ENCODE measurements around the gene STPG1. TPM values are rescaled to one million over a fixed set of nuclear protein-coding genes. Genes with fewer than 3 reads are reported as not detected.

Gene STPG1
- total RNA-seq, 4 donors from 2014 or later: 2.2 to 7.6 (median 6.1) TPM

DNA sequence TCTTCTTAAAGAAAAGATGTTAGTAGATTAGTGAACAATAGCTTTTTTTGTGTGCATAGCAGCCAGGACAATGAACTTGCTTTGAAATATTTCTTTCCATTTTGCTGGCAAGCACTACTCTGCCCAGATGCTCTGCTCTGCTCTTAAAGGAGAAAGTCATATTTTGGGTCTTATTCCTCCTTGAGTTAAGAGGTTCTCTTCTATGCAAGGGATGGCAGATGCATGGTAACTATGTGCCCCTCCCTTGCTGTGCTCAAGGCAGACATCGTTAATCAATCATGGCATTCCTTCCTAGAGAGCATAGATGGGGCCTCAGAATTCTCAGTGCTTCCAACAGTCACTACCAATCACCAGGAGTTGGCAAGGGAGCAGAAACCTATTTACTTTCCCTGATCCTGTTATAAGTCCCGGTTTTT lies 29.7 kb upstream of the STPG1 start:
- no peaks in the 10 kb centered on the region for H3K9me3 ChIP-seq
- H3K4me3 ChIP-seq: no peak overlapping the region
- peaks cover 0 to 57% of the 10 kb centered on the region in 2 donors for H3K36me3 ChIP-seq
- TF ChIP-seq EP300 (IDR thresholded peaks at IDR 0.05): no peak
- TF ChIP-seq, protein P1, sequence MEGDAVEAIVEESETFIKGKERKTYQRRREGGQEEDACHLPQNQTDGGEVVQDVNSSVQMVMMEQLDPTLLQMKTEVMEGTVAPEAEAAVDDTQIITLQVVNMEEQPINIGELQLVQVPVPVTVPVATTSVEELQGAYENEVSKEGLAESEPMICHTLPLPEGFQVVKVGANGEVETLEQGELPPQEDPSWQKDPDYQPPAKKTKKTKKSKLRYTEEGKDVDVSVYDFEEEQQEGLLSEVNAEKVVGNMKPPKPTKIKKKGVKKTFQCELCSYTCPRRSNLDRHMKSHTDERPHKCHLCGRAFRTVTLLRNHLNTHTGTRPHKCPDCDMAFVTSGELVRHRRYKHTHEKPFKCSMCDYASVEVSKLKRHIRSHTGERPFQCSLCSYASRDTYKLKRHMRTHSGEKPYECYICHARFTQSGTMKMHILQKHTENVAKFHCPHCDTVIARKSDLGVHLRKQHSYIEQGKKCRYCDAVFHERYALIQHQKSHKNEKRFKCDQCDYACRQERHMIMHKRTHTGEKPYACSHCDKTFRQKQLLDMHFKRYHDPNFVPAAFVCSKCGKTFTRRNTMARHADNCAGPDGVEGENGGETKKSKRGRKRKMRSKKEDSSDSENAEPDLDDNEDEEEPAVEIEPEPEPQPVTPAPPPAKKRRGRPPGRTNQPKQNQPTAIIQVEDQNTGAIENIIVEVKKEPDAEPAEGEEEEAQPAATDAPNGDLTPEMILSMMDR (IDR thresholded peaks at IDR 0.05): no peak
- TF ChIP-seq POLR2AphosphoS5 (IDR thresholded peaks at IDR 0.05): no peak
- TF ChIP-seq POLR2A (IDR thresholded peaks at IDR 0.05): no peak
- WGBS, 2 donors (ENCODE audit: low coverage in 1 of 2): 38 to 44% methylated on average over 2 of the region's 2 CpGs
- ATAC-seq: no peak
- no peak overlapping the region for H3K27ac ChIP-seq
- H3K4me1 ChIP-seq: peaks cover 0 to 24% (median 8%) of the 10 kb centered on the region in 3 donors
- H3K27me3 ChIP-seq: no peaks in the 10 kb centered on the region

DNA sequence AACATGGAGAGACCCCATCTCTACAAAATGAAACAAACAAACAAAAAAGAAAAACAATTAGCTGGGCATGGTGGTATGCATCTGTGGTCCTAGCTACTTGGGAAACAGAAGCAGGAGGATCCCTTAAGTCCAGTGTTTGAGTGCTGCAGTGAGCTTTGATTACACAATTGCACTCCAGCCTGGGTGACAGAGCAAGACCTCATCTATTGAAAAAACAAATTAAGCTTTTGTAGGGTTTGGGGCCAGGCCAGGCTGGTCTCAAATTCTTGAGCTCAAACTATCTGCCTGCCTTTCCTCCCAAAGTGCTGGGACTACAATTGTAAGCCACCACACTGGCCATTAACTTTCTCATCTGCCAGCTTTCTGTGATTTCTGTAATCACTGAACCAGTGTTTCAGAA lies 29.2 kb upstream of the STPG1 start:
- no peak for TF ChIP-seq POLR2AphosphoS5 (IDR thresholded peaks at IDR 0.05)
- ATAC-seq: no peak
- Histone ChIP-seq H3K4me3 (no peak overlapping the region), H3K4me1 (peaks cover 0 to 29% (median 8%) of the 10 kb centered on the region in 3 donors), H3K27ac (no peak overlapping the region), H3K36me3 (peaks cover 0 to 53% of the 10 kb centered on the region in 2 donors), H3K9me3 (no peaks in the 10 kb centered on the region), H3K27me3 (no peaks in the 10 kb centered on the region)

DNA sequence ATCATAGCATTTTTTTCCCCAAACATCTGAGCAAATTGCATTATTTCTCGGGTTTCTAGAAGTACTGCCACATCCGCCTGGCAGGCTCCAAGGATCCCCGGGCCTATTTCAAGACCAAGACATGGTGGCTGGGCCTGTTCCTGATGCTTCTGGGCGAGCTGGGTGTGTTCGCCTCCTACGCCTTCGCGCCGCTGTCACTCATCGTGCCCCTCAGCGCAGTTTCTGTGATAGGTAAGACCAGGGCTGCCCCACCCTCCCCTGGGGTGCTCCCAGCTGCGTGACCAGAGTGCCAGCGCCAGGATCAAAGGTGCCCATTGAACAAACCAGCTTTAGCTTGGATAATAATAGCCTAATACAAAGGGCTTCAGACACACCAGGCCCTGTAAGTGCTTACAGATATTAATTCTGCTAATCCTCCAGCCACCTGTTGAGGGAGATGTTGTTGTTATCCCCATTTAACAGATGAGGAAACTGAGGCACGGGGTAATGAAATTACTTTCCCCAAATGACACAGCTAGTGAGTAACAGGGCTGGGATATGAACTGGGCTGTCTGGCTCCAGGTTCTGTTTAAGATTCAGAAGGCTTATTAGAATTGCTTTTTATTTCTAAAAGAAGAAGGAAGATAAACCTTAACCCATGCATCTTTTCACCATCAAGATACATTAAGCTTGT lies 28.6 kb upstream of the STPG1 start:
- WGBS, 2 donors (ENCODE audit: low coverage in 1 of 2): 83 to 100% methylated on average over 1 to 3 of the region's 14 CpGs
- no peak for ATAC-seq
- H3K9me3 ChIP-seq: no peaks in the 10 kb centered on the region
- peaks cover 0 to 50% of the 10 kb centered on the region in 2 donors for H3K36me3 ChIP-seq
- H3K4me3 ChIP-seq: no peak overlapping the region
- no peaks in the 10 kb centered on the region for H3K27me3 ChIP-seq
- H3K4me1 ChIP-seq: peaks cover 0 to 35% (median 8%) of the 10 kb centered on the region in 3 donors
- no peak overlapping the region for H3K27ac ChIP-seq
- TF ChIP-seq POLR2AphosphoS5 (IDR thresholded peaks at IDR 0.05) (no peak), POLR2A (IDR thresholded peaks at IDR 0.05) (no peak), EP300 (IDR thresholded peaks at IDR 0.05) (no peak)
- TF ChIP-seq, protein P1 (IDR thresholded peaks at IDR 0.05): no peak

DNA sequence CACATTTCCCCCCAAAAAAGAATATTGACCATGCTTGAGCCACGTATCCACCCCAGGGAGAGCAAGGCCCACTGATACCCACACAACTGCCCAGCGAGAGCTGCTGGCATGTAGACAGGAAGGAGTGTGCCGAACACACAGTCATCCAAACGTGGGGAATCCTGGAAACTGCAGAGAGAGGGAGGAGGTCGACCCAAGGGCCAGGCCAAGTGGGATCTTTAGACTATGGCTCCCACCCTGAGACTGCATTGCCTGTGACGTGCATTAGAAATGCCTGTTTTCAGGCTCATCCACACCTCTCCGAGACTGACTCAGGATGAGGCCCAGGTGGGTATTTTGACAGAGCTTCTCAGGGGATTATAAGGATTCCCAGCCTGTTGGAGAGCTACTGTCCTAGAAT lies 27.9 kb upstream of the STPG1 start:
- no peak for TF ChIP-seq POLR2AphosphoS5 (IDR thresholded peaks at IDR 0.05)
- no peak for TF ChIP-seq POLR2A (IDR thresholded peaks at IDR 0.05)
- TF ChIP-seq, protein P1 (IDR thresholded peaks at IDR 0.05): no peak
- TF ChIP-seq EP300 (IDR thresholded peaks at IDR 0.05): no peak
- Histone ChIP-seq H3K9me3 (no peaks in the 10 kb centered on the region), H3K36me3 (peaks cover 0 to 45% of the 10 kb centered on the region in 2 donors), H3K4me3 (no peak overlapping the region), H3K27me3 (no peaks in the 10 kb centered on the region), H3K27ac (no peak overlapping the region), H3K4me1 (peaks cover 0 to 35% (median 8%) of the 10 kb centered on the region in 3 donors)
- WGBS, 2 donors (ENCODE audit: low coverage in 1 of 2): 90% methylated on average over 2 of the region's 7 CpGs; no CpG with 5 or more reads in 1 of the 2 donors
- no peak for ATAC-seq

DNA sequence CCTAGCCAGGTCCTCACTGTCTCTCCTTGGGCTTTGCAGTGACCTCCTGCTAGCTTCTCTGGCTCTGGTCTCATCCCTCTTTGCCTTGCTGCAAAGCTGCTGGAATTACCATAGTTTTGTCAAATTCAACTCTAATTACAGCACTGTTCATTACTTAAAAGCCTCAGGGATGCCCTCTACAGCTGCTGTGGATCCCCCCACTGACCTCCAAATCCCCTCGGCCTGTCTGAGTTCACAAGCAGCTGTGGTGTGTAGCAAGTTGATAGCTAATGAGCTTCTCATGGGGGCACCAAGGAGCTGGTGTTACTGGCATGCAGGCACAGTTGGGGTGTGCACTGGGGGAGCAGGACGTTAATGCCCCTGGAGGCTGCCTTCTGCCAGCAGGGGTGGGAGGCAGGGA lies 26.9 kb upstream of the STPG1 start:
- Histone ChIP-seq H3K9me3 (no peaks in the 10 kb centered on the region), H3K27me3 (no peaks in the 10 kb centered on the region), H3K36me3 (peaks cover 0 to 39% of the 10 kb centered on the region in 2 donors), H3K4me3 (no peak overlapping the region), H3K27ac (no peak overlapping the region), H3K4me1 (peaks cover 0 to 35% (median 8%) of the 10 kb centered on the region in 3 donors)
- no peak for TF ChIP-seq EP300 (IDR thresholded peaks at IDR 0.05)
- TF ChIP-seq, protein P1 (IDR thresholded peaks at IDR 0.05): no peak
- TF ChIP-seq POLR2A (IDR thresholded peaks at IDR 0.05): no peak
- no peak for TF ChIP-seq POLR2AphosphoS5 (IDR thresholded peaks at IDR 0.05)
- 67% methylated on average over 1 of the region's 2 CpGs; no CpG with 5 or more reads in 1 of the 2 donors for WGBS, 2 donors (ENCODE audit: low coverage in 1 of 2)
- ATAC-seq: no peak
